OCI-LY3 (cell line): ENCODE measurements around the gene DHX57.

Experiments
- CTCF ChIP-seq: fragments of 200-600, 300-600 bp; sonication (generic); IDR thresholded peaks from 2 replicates; pipeline ENCODE4 v1.5.1; 2014; ENCODE audit warnings: antibody characterized with exemption, low read length, low read depth
- EZH2phosphoT487 ChIP-seq: fragments of 200-600 bp; shearing (Covaris generic); IDR thresholded peaks from 2 replicates; pipeline ENCODE4 v1.6.1; 2018; ENCODE audit warnings: antibody characterized with exemption, mixed run types, low read depth

- no peak for TF ChIP-seq CTCF
- no peak for TF ChIP-seq EZH2phosphoT487
These were observed 99.2 kb downstream of the DHX57 start for GRCh38 chr2:38776531-38776930.
